Mesenchymal stem cell (in vitro differentiated cells and primary cell): Measurements from ENCODE around the gene DPYSL4.
A peak's percentile ranks its signal among the peaks of the same experiment; 100 is the strongest.

ENCODE experiments used
- DNase-seq: peaks from one replicate; pipeline ENCODE4 v3.0.0-alpha.2; 2013
- H2AFZ ChIP-seq: one replicate; pipeline ENCODE4 v1.6.1; 2013; ENCODE audit warnings: low read depth, mild to moderate bottlenecking, control low read depth, inconsistent platforms, low read length, moderate library complexity
- H2AK5ac ChIP-seq: 2 replicates; pipeline ENCODE4 v1.6.1; 2013; ENCODE audit warnings: low read length, moderate library complexity, mild to moderate bottlenecking, inconsistent platforms; ENCODE audit not compliant: severe bottlenecking
- H2BK120ac ChIP-seq: one replicate; pipeline ENCODE4 v1.6.1; 2013; ENCODE audit warnings: low read depth, mild to moderate bottlenecking, inconsistent platforms, low read length, moderate library complexity
- H2BK12ac ChIP-seq, 2 experiments: one replicate each; pipeline ENCODE4 v1.6.1; 2013; ENCODE audit warnings: inconsistent platforms in 2 of 2, low read length in 2 of 2, mild to moderate bottlenecking in 2 of 2, moderate library complexity in 2 of 2, control low read depth in 1 of 2
- H2BK15ac ChIP-seq: one replicate; pipeline ENCODE4 v1.6.1; 2013; ENCODE audit warnings: mild to moderate bottlenecking, low read depth, inconsistent platforms; ENCODE audit not compliant: poor library complexity, severe bottlenecking
- H2BK5ac ChIP-seq: 2 replicates; pipeline ENCODE4 v1.6.1; 2013; ENCODE audit warnings: low read depth, mild to moderate bottlenecking, low read length, control low read depth, inconsistent platforms; ENCODE audit not compliant: poor library complexity, severe bottlenecking
- H3K14ac ChIP-seq, 2 experiments: one replicate each; pipeline ENCODE4 v1.6.1; 2013; ENCODE audit warnings: inconsistent platforms in 2 of 2, low read length in 2 of 2, control low read depth in 1 of 2, mild to moderate bottlenecking in 1 of 2, moderate library complexity in 1 of 2
- H3K18ac ChIP-seq, 2 experiments: one replicate each; pipeline ENCODE4 v1.6.1; 2013; ENCODE audit warnings: inconsistent platforms in 2 of 2, low read length in 2 of 2, control low read depth in 1 of 2, low read depth in 1 of 2, mild to moderate bottlenecking in 1 of 2
- H3K23ac ChIP-seq, 2 experiments: one replicate each; pipeline ENCODE4 v1.6.1; 2013; ENCODE audit warnings: inconsistent platforms in 2 of 2, low read length in 2 of 2, mild to moderate bottlenecking in 2 of 2, moderate library complexity in 2 of 2, control low read depth in 1 of 2
- H3K27ac ChIP-seq: 2 replicates; pipeline ENCODE4 v1.5.1; 2013; ENCODE audit warnings: mild to moderate bottlenecking, moderate library complexity, low read length, control low read depth, inconsistent platforms; ENCODE audit not compliant: poor library complexity, severe bottlenecking
- H3K27me3 ChIP-seq, 2 experiments: 2 replicates each; pipeline versions ENCODE4 v1.6.1 to v1.7.0; 2013; ENCODE audit warnings: low read length in 2 of 2, mild to moderate bottlenecking in 2 of 2, moderate library complexity in 2 of 2, control low read depth in 1 of 2, inconsistent platforms in 1 of 2; ENCODE audit not compliant: control insufficient read depth in 1 of 2, insufficient read depth in 1 of 2
- H3K36me3 ChIP-seq, 2 experiments: 2 replicates each; pipeline versions ENCODE4 v1.6.1 to v1.7.0; 2013; ENCODE audit warnings: low read length in 2 of 2, control low read depth in 1 of 2, inconsistent platforms in 1 of 2, low read depth in 1 of 2, mild to moderate bottlenecking in 1 of 2; ENCODE audit not compliant: insufficient read depth in 2 of 2, control insufficient read depth in 1 of 2
- H3K4ac ChIP-seq, 2 experiments: one replicate each; pipeline ENCODE4 v1.6.1; 2013; ENCODE audit warnings: inconsistent platforms in 2 of 2, low read length in 2 of 2, mild to moderate bottlenecking in 2 of 2, moderate library complexity in 2 of 2, control low read depth in 1 of 2, low read depth in 1 of 2
- H3K4me1 ChIP-seq: 2 replicates; pipeline ENCODE4 v1.6.1; 2013; ENCODE audit warnings: low read depth, low read length, control low read depth; ENCODE audit not compliant: control insufficient read depth, insufficient read depth
- H3K4me2 ChIP-seq: 2 replicates; pipeline ENCODE4 v1.6.1; 2013; ENCODE audit warnings: low read length, mild to moderate bottlenecking, inconsistent platforms; ENCODE audit not compliant: poor library complexity, severe bottlenecking
- H3K4me3 ChIP-seq, 2 experiments: 2 replicates each; pipeline versions ENCODE4 v1.5.1 to v1.7.0; 2013; ENCODE audit warnings: low read length in 2 of 2, mild to moderate bottlenecking in 2 of 2, control low read depth in 1 of 2, low read depth in 1 of 2; ENCODE audit not compliant: insufficient read depth in 1 of 2
- H3K79me1 ChIP-seq: replicated peaks from 2 replicates; pipeline ENCODE4 v1.6.1; 2013; ENCODE audit warnings: mild to moderate bottlenecking, control low read depth, low read length, inconsistent platforms; ENCODE audit not compliant: poor library complexity, severe bottlenecking
- H3K9ac ChIP-seq: 2 replicates; pipeline ENCODE4 v1.7.0; 2013; ENCODE audit warnings: mild to moderate bottlenecking, low read length, moderate library complexity
- H3K9me3 ChIP-seq: 2 replicates; pipeline ENCODE4 v1.7.0; 2013; ENCODE audit warnings: mild to moderate bottlenecking, low read length; ENCODE audit not compliant: control insufficient read depth
- H4K8ac ChIP-seq: one replicate; pipeline ENCODE4 v1.6.1; 2013; ENCODE audit warnings: inconsistent platforms, mild to moderate bottlenecking, low read length, moderate library complexity
- H4K91ac ChIP-seq: one replicate; pipeline ENCODE4 v1.6.1; 2013; ENCODE audit warnings: mild to moderate bottlenecking, low read length, inconsistent platforms
- WGBS: methylation state at CpG from one replicate; pipeline ENCODE4 v1.1.7; 2013; ENCODE audit warnings: mixed read lengths; 5-methylcytosine and 5-hydroxymethylcytosine counted together

The DPYSL4 gene

GRCh38 chr10:132145002-132145401 lies 41.7 kb upstream of the DPYSL4 start:
- no peak overlapping the region for H3K9ac ChIP-seq
- H3K14ac ChIP-seq: peak overlapping the region in 1 of 2 experiments; percentile 3
- H2AFZ ChIP-seq: no peak overlapping the region
- no peak overlapping the region for H2BK15ac ChIP-seq
- no peak overlapping the region for H3K4me3 ChIP-seq
- 91% methylated on average over 11 of the region's 14 CpGs for WGBS
- H3K36me3 ChIP-seq: no peaks in the 10 kb centered on the region
- H3K9me3 ChIP-seq: no peaks in the 10 kb centered on the region
- H3K27ac ChIP-seq: no peak overlapping the region
- H2AK5ac ChIP-seq: no peak overlapping the region
- H2BK5ac ChIP-seq: no peak overlapping the region
- H2BK12ac ChIP-seq: no peak overlapping the region
- no peak overlapping the region for H3K18ac ChIP-seq
- peaks cover 4 to 20% of the 10 kb centered on the region in 2 experiments for H3K27me3 ChIP-seq
- no peak overlapping the region for H4K91ac ChIP-seq
- H4K8ac ChIP-seq: no peak overlapping the region
- no peak for DNase-seq
- H3K4ac ChIP-seq: no peak overlapping the region
- no peaks in the 10 kb centered on the region for H3K79me1 ChIP-seq
- peaks cover 2% of the 10 kb centered on the region for H3K4me1 ChIP-seq
- no peak overlapping the region for H3K4me2 ChIP-seq
- H3K23ac ChIP-seq: no peak overlapping the region
- no peak overlapping the region for H2BK120ac ChIP-seq

DNA sequence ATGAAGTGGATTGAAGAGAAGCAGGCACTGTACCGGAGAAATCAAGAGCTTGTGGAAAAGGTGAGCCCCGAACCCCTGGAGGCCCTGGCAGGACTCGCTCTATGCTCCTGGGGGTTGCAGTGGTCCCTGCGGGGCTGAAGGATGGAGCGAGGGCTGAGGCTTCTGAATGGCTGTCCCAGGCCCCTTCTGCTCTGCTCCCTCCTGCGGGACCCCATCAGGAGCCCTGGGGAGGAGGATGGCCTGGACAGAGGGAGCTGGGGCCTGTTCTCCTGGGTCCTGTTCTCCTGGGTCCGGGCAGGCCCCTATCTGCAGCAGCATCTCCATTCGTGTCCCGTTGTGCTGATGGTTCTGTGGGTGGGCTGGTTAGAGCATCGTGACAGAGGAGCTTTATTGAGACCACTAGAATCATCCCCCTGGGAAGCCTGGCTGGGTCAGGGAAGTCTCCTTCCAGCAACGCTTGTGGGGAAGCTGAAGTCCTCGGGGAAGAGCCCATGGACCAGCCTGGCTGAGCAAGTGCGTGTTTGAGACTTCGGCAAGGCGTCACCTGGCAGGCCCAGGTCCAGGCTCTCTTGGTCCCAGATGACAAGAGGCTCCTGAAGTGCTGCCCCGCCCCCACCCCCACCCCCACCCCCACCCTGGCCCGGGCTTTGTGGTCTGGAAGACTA lies 41.1 kb upstream of the DPYSL4 start:
- H3K9ac ChIP-seq: no peak overlapping the region
- no peak for DNase-seq
- no peak overlapping the region for H3K23ac ChIP-seq
- no peak overlapping the region for H3K4me3 ChIP-seq
- H3K79me1 ChIP-seq: no peaks in the 10 kb centered on the region
- H2AK5ac ChIP-seq: no peak overlapping the region
- 82% methylated on average over 13 of the region's 17 CpGs for WGBS
- no peak overlapping the region for H4K91ac ChIP-seq
- no peak overlapping the region for H4K8ac ChIP-seq
- H2BK15ac ChIP-seq: peak overlapping the region; percentile 45
- no peak overlapping the region for H2BK12ac ChIP-seq
- H3K14ac ChIP-seq: no peak overlapping the region
- H3K4ac ChIP-seq: no peak overlapping the region
- H2AFZ ChIP-seq: no peak overlapping the region
- peaks cover 4 to 20% of the 10 kb centered on the region in 2 experiments for H3K27me3 ChIP-seq
- peaks cover 2% of the 10 kb centered on the region for H3K4me1 ChIP-seq
- H2BK5ac ChIP-seq: no peak overlapping the region
- no peak overlapping the region for H2BK120ac ChIP-seq
- H3K9me3 ChIP-seq: no peaks in the 10 kb centered on the region
- no peak overlapping the region for H3K27ac ChIP-seq
- no peak overlapping the region for H3K4me2 ChIP-seq
- H3K36me3 ChIP-seq: no peaks in the 10 kb centered on the region
- no peak overlapping the region for H3K18ac ChIP-seq

DNA sequence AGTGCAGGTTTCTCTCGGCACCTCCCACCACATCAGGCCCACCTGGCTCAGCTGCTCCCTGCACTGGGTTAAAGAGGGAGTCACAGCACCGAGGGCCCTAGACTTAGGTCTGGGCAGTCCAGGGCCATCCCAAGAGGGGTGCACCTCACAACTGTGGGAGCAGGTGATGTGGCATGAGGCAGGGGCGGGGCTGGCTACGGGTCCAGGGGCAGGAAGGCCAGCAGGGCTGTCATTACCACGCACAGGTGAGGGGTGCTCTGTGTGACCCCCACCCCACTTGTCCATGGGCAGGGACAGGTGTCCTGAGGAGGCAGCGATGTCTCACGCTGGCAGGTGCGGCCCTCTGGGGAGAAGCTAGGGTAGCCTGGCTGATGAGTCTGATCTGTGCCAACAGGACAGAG lies 40.5 kb upstream of the DPYSL4 start:
- no peak overlapping the region for H3K4me2 ChIP-seq
- H3K36me3 ChIP-seq: no peaks in the 10 kb centered on the region
- H3K9me3 ChIP-seq: no peaks in the 10 kb centered on the region
- no peak overlapping the region for H2BK15ac ChIP-seq
- no peak overlapping the region for H3K23ac ChIP-seq
- peaks cover 4 to 20% of the 10 kb centered on the region in 2 experiments for H3K27me3 ChIP-seq
- no peak overlapping the region for H3K9ac ChIP-seq
- DNase-seq: no peak
- H3K4me3 ChIP-seq: peak overlapping the region in 1 of 2 experiments; percentile 14
- no peaks in the 10 kb centered on the region for H3K79me1 ChIP-seq
- no peak overlapping the region for H2BK120ac ChIP-seq
- no peak overlapping the region for H3K4ac ChIP-seq
- H4K8ac ChIP-seq: no peak overlapping the region
- 68% methylated on average over 8 of the region's 8 CpGs for WGBS
- H4K91ac ChIP-seq: peak overlapping the region; percentile 46
- no peak overlapping the region for H2BK5ac ChIP-seq
- H2AK5ac ChIP-seq: no peak overlapping the region
- no peak overlapping the region for H3K18ac ChIP-seq
- H3K4me1 ChIP-seq: peaks cover 2% of the 10 kb centered on the region
- no peak overlapping the region for H3K27ac ChIP-seq
- no peak overlapping the region for H2AFZ ChIP-seq
- no peak overlapping the region for H2BK12ac ChIP-seq
- no peak overlapping the region for H3K14ac ChIP-seq

DNA sequence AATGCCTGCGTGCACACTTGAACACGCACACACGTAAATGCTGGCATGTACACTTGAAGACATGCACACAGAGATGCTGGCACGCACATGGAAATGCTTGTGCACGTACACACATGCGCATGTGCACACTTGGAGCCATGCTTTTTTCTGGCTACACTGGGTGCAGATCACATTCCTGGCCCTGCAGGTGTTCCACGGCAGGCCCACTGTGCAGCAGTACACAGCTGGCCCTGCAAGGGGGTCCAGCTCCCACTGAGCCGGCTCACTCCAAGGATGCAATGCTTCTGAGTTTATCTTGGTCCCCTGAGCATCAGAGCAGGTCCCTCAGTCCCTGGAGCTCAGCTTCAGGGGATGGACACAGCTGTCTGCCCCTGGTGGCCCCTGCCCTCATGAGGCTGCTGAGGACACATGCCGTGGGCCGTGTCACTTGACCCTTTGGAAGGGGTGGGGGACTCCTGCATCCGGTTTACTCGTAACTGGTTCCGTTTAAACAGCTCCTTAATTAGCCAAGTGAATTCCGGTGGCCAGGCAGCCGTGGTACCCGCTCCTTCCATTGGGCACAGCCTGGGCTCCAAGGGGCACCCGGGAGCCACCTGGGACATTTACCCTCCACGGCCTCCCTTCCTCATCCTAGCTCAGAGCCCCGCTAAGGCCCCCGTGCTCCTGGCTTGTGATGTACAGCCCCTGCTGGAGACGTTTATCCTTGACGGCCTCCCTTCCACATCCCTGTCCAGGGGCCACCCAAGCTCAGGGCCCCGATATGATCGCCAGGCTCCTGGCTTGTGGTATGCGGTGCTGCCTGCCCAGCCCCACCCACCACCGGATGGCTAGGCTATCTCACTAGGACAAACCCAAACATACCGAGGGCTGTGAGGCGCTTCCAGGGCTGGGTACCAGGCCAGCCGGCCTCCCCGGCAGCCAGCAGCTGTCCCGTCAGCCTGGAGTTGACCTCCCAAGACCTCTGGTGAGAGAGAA lies 39.5 kb upstream of the DPYSL4 start:
- Histone ChIP-seq H2BK15ac (no peak overlapping the region), H3K4me2 (no peak overlapping the region), H2BK5ac (no peak overlapping the region), H4K8ac (no peak overlapping the region), H3K27ac (no peak overlapping the region), H3K9ac (no peak overlapping the region), H3K4ac (no peak overlapping the region), H2AFZ (no peak overlapping the region), H2AK5ac (no peak overlapping the region), H3K9me3 (no peaks in the 10 kb centered on the region), H3K14ac (no peak overlapping the region), H2BK120ac (no peak overlapping the region), H3K23ac (no peak overlapping the region), H3K4me3 (no peak overlapping the region), H3K18ac (no peak overlapping the region), H3K4me1 (peaks cover 2% of the 10 kb centered on the region), H3K79me1 (no peaks in the 10 kb centered on the region), H3K36me3 (no peaks in the 10 kb centered on the region), H4K91ac (peak overlapping the region; percentile 34), H2BK12ac (no peak overlapping the region), H3K27me3 (peaks cover 4 to 23% of the 10 kb centered on the region in 2 experiments)
- WGBS: 84% methylated on average over 31 of the region's 31 CpGs
- DNase-seq: no peak
